HFFc6 (cell line): ENCODE data around the gene KRTAP1-1. TPM values are rescaled to one million over a fixed set of nuclear protein-coding genes. Genes with fewer than 3 reads are reported as not detected.
A peak's percentile ranks its signal among the peaks of the same experiment; 100 is the strongest.

ENCODE experiments used
- DNase-seq: peaks from one replicate; pipeline ENCODE4 v3.0.0-alpha.2; 2018
- H3K27ac Mint-ChIP-seq: 2 replicates; pipeline ENCODE4 v1.8.0; 2020; ENCODE audit warnings: mild to moderate bottlenecking, mixed read lengths
- H3K27me3 Mint-ChIP-seq: 2 replicates; pipeline ENCODE4 v1.8.0; 2021; ENCODE audit warnings: mild to moderate bottlenecking, moderate library complexity, mixed read lengths; ENCODE audit not compliant: insufficient read depth
- H3K36me3 Mint-ChIP-seq: 2 replicates; pipeline ENCODE4 v1.8.0; 2021; ENCODE audit warnings: low read depth, mixed read lengths
- H3K4me1 Mint-ChIP-seq: 2 replicates; pipeline ENCODE4 v1.8.0; 2020; ENCODE audit warnings: low read depth, mixed read lengths
- H3K4me3 Mint-ChIP-seq: 2 replicates; pipeline ENCODE4 v1.8.0; 2020; ENCODE audit warnings: mild to moderate bottlenecking, moderate library complexity, mixed read lengths
- H3K9me3 Mint-ChIP-seq: 2 replicates; pipeline ENCODE4 v1.8.0; 2020; ENCODE audit warnings: mild to moderate bottlenecking, mixed read lengths
- CTCF ChIP-seq: fragments of 200-600 bp; sonication (generic); IDR thresholded peaks from 2 replicates; pipeline ENCODE4 v1.5.0; 2021; ENCODE audit warnings: antibody characterized with exemption, mild to moderate bottlenecking
- total RNA-seq, 6 experiments: library from RNA; stranded (reverse); fragmentation: NEBNext Ultra II Directional; extraction: Animal tissue kit (Norgen Biotek cat#: 25700); gene quantifications; 2 replicates in 1 of 6; 3 replicates in 5 of 6; pipeline ENCODE4 v1.2.3, GENCODE V29; 2021

The KRTAP1-1 gene
- total RNA-seq, 6 experiments from 2014 or later: 0.21 to 1.1 (median 0.50) TPM

DNA sequence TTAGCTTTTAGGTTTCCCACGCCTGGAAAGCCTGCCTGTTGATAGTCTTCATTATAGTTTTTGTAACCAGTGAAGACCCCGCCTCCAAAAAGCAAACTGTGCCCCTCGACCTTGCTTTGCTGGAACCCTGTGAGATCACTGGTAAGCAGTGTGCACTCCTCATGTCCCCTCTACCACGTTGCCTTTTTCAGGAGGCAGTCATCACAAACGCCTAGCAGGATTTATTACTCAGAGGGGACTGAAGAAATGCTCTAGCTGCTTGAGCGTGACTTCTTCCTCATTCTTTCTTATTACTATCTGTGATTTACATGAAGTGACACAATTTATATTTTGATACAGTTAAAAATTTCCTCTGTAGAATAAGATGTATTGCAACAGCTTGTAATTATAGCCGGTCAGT lies 25.8 kb downstream of the KRTAP1-1 start:
- no peak for TF ChIP-seq CTCF
- no peaks in the 10 kb centered on the region for H3K36me3 Mint-ChIP-seq
- no peak overlapping the region for H3K4me3 Mint-ChIP-seq
- no peaks in the 10 kb centered on the region for H3K9me3 Mint-ChIP-seq
- no peaks in the 10 kb centered on the region for H3K27me3 Mint-ChIP-seq
- H3K27ac Mint-ChIP-seq: no peak overlapping the region
- no peak for DNase-seq
- peaks cover 37% of the 10 kb centered on the region for H3K4me1 Mint-ChIP-seq

- no peak for TF ChIP-seq CTCF
- H3K27me3 Mint-ChIP-seq: no peaks in the 10 kb centered on the region
- H3K27ac Mint-ChIP-seq: peak overlapping the region; percentile 64
- no peaks in the 10 kb centered on the region for H3K9me3 Mint-ChIP-seq
- DNase-seq: peak; percentile 52
- peak overlapping the region; percentile 55 for H3K4me3 Mint-ChIP-seq
- H3K36me3 Mint-ChIP-seq: no peaks in the 10 kb centered on the region
- peaks cover 42% of the 10 kb centered on the region for H3K4me1 Mint-ChIP-seq
These were observed 27.6 kb downstream of the KRTAP1-1 start for GRCh38 chr17:41013606-41014005.

DNA sequence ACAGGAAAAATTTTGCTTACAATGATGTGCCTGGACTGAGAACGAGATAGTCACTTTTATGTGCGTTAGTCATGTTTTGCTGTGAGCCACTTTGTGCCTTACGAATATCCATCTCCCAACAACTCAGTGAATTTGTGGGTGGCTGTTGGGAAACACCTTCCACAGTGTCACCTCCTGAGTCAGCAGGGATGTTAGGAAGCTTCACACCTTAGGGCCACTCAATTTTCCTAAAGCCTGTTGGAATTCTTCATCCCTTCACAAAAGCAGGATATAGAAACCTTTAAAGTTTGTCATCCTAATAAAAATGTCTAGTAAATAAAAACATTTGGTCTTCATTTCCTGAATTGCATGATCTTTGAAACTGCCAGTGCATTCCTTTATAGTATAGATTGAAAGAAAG lies 28.1 kb downstream of the KRTAP1-1 start:
- no peaks in the 10 kb centered on the region for H3K27me3 Mint-ChIP-seq
- H3K4me3 Mint-ChIP-seq: peak overlapping the region; percentile 55
- DNase-seq: peak; percentile 78
- no peak for TF ChIP-seq CTCF
- no peaks in the 10 kb centered on the region for H3K36me3 Mint-ChIP-seq
- H3K27ac Mint-ChIP-seq: peak overlapping the region; percentile 68
- peaks cover 44% of the 10 kb centered on the region for H3K4me1 Mint-ChIP-seq
- H3K9me3 Mint-ChIP-seq: no peaks in the 10 kb centered on the region

GRCh38 chr17:41012326-41013120 lies 28.7 kb downstream of the KRTAP1-1 start:
- DNase-seq: no peak
- Mint-ChIP-seq H3K9me3 (no peaks in the 10 kb centered on the region), H3K27me3 (no peaks in the 10 kb centered on the region), H3K27ac (peak overlapping the region; percentile 68), H3K36me3 (no peaks in the 10 kb centered on the region), H3K4me3 (peak overlapping the region; percentile 22), H3K4me1 (peaks cover 41% of the 10 kb centered on the region)
- TF ChIP-seq CTCF: no peak

DNA sequence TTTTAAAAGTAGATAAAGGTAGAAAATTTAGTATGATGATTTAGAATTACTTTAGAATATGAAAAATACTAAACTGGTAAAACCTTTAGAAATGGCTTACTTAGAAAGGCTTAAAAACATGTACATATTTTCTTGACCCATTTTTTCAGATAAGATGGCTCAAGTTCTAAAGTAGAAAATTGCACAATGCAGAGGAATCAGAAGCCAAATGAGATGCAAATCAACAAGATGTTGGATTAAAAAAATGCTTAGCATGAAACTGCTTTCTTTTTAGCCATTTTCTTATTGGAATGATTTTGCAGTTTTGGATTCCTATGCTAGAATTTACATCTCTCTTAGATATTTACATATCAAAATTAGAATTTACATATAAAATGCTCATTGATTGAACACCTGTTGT lies 30.8 kb downstream of the KRTAP1-1 start:
- DNase-seq: no peak
- no peaks in the 10 kb centered on the region for H3K9me3 Mint-ChIP-seq
- no peaks in the 10 kb centered on the region for H3K36me3 Mint-ChIP-seq
- no peak overlapping the region for H3K4me3 Mint-ChIP-seq
- H3K27ac Mint-ChIP-seq: no peak overlapping the region
- H3K4me1 Mint-ChIP-seq: peaks cover 32% of the 10 kb centered on the region
- H3K27me3 Mint-ChIP-seq: no peaks in the 10 kb centered on the region
- TF ChIP-seq CTCF: no peak
